Endodermal cell (in vitro differentiated cells): ENCODE data around the gene ZNF500. TPM values are rescaled to one million over a fixed set of nuclear protein-coding genes. Genes with fewer than 3 reads are reported as not detected.

ENCODE experiments used
- DNase-seq: peaks from one replicate; pipeline ENCODE4 v3.0.0-alpha.2; 2017
- H3K27ac ChIP-seq: 2 replicates; pipeline ENCODE4 v1.5.1; 2013; ENCODE audit warnings: mild to moderate bottlenecking, low read depth, low read length, moderate library complexity
- H3K27me3 ChIP-seq: 2 replicates; pipeline ENCODE4 v1.6.1; 2013; ENCODE audit warnings: mild to moderate bottlenecking, low read length, moderate library complexity; ENCODE audit not compliant: insufficient read depth, control insufficient read depth, poor library complexity, severe bottlenecking
- H3K36me3 ChIP-seq: 2 replicates; pipeline ENCODE4 v1.7.0; 2013; ENCODE audit warnings: mild to moderate bottlenecking, low read length, moderate library complexity; ENCODE audit not compliant: control insufficient read depth, insufficient read depth
- H3K4me1 ChIP-seq: one replicate; pipeline ENCODE4 v1.7.0; 2013; ENCODE audit warnings: low read length; ENCODE audit not compliant: control insufficient read depth, insufficient read depth
- H3K4me3 ChIP-seq: 2 replicates; pipeline ENCODE4 v1.5.1; 2013; ENCODE audit warnings: mild to moderate bottlenecking, low read length, moderate library complexity
- H3K9ac ChIP-seq: 2 replicates; pipeline ENCODE4 v1.6.1; 2013; ENCODE audit warnings: mild to moderate bottlenecking, low read length, moderate library complexity; ENCODE audit not compliant: poor library complexity, severe bottlenecking; ENCODE audit errors: extremely low read depth
- H3K9me3 ChIP-seq: 2 replicates; pipeline ENCODE4 v1.6.1; 2013; ENCODE audit warnings: mild to moderate bottlenecking, low read length, moderate library complexity; ENCODE audit not compliant: control insufficient read depth
- H3K27ac Mint-ChIP-seq: 2 replicates; pipeline ENCODE4 v1.8.0; 2020; ENCODE audit warnings: mixed read lengths
- H3K27me3 Mint-ChIP-seq: 2 replicates; pipeline ENCODE4 v1.8.0; 2021; ENCODE audit warnings: mild to moderate bottlenecking, mixed read lengths; ENCODE audit not compliant: insufficient read depth
- H3K36me3 Mint-ChIP-seq: 2 replicates; pipeline ENCODE4 v1.8.0; 2020; ENCODE audit warnings: low read depth, mixed read lengths
- H3K4me1 Mint-ChIP-seq: 2 replicates; pipeline ENCODE4 v1.8.0; 2020; ENCODE audit warnings: mixed read lengths
- H3K4me3 Mint-ChIP-seq: 2 replicates; pipeline ENCODE4 v1.8.0; 2020; ENCODE audit warnings: mild to moderate bottlenecking, moderate library complexity, mixed read lengths
- H3K9me3 Mint-ChIP-seq: 2 replicates; pipeline ENCODE4 v1.8.0; 2020; ENCODE audit warnings: mild to moderate bottlenecking, mixed read lengths
- CTCF ChIP-seq: fragments of 200-600 bp; sonication (generic); conservative IDR thresholded peaks from 2 replicates; pipeline ENCODE4 v1.5.0; 2021; ENCODE audit warnings: antibody characterized with exemption, mild to moderate bottlenecking
- WGBS, 2 experiments: methylation state at CpG; one replicate each; pipeline versions ENCODE4 v1.1.5 to v1.1.7; 2013; ENCODE audit warnings: missing lambda C conversion rate in 2 of 2, mixed read lengths in 1 of 2; ENCODE audit not compliant: insufficient coverage in 1 of 2, insufficient read length in 1 of 2; 5-methylcytosine and 5-hydroxymethylcytosine counted together
- total RNA-seq, 2 donors: library from RNA; stranded (reverse); fragmentation: NEBNext Ultra II Directional in 1 of 2; extraction: Animal tissue kit (Norgen Biotek cat#: 25700) in 1 of 2; gene quantifications; 2 replicates in 1 of 2; 3 replicates in 1 of 2; pipeline ENCODE4 v1.2.1, GENCODE V29; 2021

ZNF500 gene
- total RNA-seq, 2 donors from 2014 or later: 17.2 to 21.6 TPM

GRCh38 chr16:4798456-4798855 lies 31.5 kb upstream of the ZNF500 start:
- no peaks in the 10 kb centered on the region for H3K36me3 ChIP-seq
- no peak for DNase-seq
- Mint-ChIP-seq H3K9me3 (no peaks in the 10 kb centered on the region), H3K27ac (no peak overlapping the region), H3K27me3 (no peaks in the 10 kb centered on the region), H3K4me1 (peaks cover 5% of the 10 kb centered on the region), H3K4me3 (no peak overlapping the region), H3K36me3 (peaks cover 13% of the 10 kb centered on the region)
- no peak overlapping the region for H3K27ac ChIP-seq
- no peaks in the 10 kb centered on the region for H3K9me3 ChIP-seq
- H3K4me1 ChIP-seq: peaks cover 9% of the 10 kb centered on the region
- 91 to 95% methylated on average over 8 to 16 of the region's 16 CpGs for WGBS, 2 experiments
- no peaks in the 10 kb centered on the region for H3K27me3 ChIP-seq
- no peak for TF ChIP-seq CTCF
- H3K4me3 ChIP-seq: no peak overlapping the region
- H3K9ac ChIP-seq: no peak overlapping the region

- H3K36me3 ChIP-seq: no peaks in the 10 kb centered on the region
- H3K9ac ChIP-seq: no peak overlapping the region
- H3K4me3 Mint-ChIP-seq: no peak overlapping the region
- H3K27ac ChIP-seq: no peak overlapping the region
- peaks cover 6% of the 10 kb centered on the region for H3K4me1 ChIP-seq
- H3K27me3 Mint-ChIP-seq: no peaks in the 10 kb centered on the region
- H3K36me3 Mint-ChIP-seq: peaks cover 13% of the 10 kb centered on the region
- no peak overlapping the region for H3K4me3 ChIP-seq
- no peak for TF ChIP-seq CTCF
- H3K9me3 ChIP-seq: no peaks in the 10 kb centered on the region
- DNase-seq: no peak
- no peaks in the 10 kb centered on the region for H3K9me3 Mint-ChIP-seq
- no peaks in the 10 kb centered on the region for H3K27me3 ChIP-seq
- no peak overlapping the region for H3K27ac Mint-ChIP-seq
- H3K4me1 Mint-ChIP-seq: peaks cover 3% of the 10 kb centered on the region
- 91 to 97% methylated on average over 17 to 22 of the region's 22 CpGs for WGBS, 2 experiments
These were observed 30.9 kb upstream of the ZNF500 start for GRCh38 chr16:4797805-4798252.

- Histone ChIP-seq H3K4me1 (peaks cover 6% of the 10 kb centered on the region), H3K4me3 (no peak overlapping the region), H3K9me3 (no peaks in the 10 kb centered on the region), H3K27me3 (no peaks in the 10 kb centered on the region), H3K27ac (no peak overlapping the region), H3K36me3 (no peaks in the 10 kb centered on the region), H3K9ac (no peak overlapping the region)
- no peaks in the 10 kb centered on the region for H3K9me3 Mint-ChIP-seq
- H3K36me3 Mint-ChIP-seq: peaks cover 13% of the 10 kb centered on the region
- H3K27ac Mint-ChIP-seq: peak overlapping the region; percentile 36
- no peak overlapping the region for H3K4me3 Mint-ChIP-seq
- 90 to 94% methylated on average over 12 to 17 of the region's 21 CpGs for WGBS, 2 experiments
- TF ChIP-seq CTCF: no peak
- no peaks in the 10 kb centered on the region for H3K27me3 Mint-ChIP-seq
- no peak for DNase-seq
- H3K4me1 Mint-ChIP-seq: peaks cover 3% of the 10 kb centered on the region
These were observed 30.2 kb upstream of the ZNF500 start for GRCh38 chr16:4796982-4797804.
